HL-60/S4 treated with phorbol 12-myristate 13-acetate at 8.2 ng/mL for 4 days and 3 days (cell line): ENCODE data around the gene HSD11B2.

Experiments
- in situ Hi-C: fragments of 300-500 bp; cut with MboI; formaldehyde crosslinking; loops from 2 replicates; pipeline ENCODE4 v1.15.0; 2022; ENCODE audit warnings: low sequenced_read_pairs

Gene HSD11B2

GRCh38 chr16:67430977-67431774 is at the start of gene HSD11B2:
Gene HSD11B2 (plus strand): TSS chr16:67431121. CDS start chr16:67431249, 128 bp downstream.
- in situ Hi-C loops: loop anchor here (25.0 kb wide), 1 partner anchor 469 kb away; the partner anchor contains the start of gene CES3

DNA sequence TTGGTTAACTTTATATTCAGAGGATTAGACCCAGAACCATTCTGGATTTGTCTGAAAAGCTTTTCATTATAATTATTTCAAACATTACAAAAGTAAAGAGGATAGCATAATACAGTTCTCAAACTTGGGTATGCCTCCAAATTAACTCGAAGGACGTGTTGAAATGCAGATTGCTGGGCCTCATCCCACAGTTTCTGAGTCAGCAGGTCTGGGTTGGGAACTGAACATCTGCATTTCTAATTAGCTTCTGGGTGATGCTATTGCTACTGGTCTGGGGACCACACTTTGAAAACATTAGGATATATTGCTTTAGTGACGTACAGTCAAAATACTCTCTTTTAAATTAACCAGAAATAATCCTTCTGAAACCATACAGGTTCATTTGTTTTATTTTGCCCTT is 47.6 kb upstream of the HSD11B2 start:
- in situ Hi-C loops: no loop called here

DNA sequence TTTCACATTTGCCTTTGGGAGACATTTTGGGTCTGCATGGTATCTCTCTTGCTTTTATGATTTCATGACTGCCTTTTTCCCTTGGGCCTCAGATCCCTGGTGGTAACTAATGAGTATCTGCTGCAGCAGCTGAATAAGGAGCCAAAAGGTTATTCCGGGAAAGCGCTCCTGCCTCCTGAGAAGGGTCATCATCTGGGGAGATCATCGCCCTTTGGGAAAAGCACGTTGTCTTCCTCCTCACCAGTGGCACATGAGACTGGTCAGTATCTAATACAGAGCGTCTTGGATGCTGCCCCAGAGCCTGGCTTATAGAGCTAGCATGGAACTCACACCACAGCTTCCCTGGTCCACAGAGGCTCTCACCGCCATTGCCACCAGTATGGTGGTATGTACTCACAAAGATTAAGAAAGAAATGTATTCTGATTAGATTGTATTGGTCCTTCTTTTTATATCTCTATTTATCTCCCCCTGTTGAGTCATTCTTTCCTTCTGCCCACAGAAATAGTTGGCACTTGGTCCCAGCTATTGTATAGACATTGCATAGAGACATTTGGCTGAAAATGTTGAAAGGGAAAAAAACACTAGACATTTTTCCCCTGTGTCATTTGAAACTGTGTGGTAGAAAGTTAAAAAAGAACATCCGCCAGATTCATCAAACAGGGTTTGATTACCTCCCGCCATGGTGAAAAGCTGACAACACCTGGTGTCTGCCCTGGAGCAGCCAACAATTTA is 46.0 kb upstream of the HSD11B2 start:
- in situ Hi-C loops: no loop called here

DNA sequence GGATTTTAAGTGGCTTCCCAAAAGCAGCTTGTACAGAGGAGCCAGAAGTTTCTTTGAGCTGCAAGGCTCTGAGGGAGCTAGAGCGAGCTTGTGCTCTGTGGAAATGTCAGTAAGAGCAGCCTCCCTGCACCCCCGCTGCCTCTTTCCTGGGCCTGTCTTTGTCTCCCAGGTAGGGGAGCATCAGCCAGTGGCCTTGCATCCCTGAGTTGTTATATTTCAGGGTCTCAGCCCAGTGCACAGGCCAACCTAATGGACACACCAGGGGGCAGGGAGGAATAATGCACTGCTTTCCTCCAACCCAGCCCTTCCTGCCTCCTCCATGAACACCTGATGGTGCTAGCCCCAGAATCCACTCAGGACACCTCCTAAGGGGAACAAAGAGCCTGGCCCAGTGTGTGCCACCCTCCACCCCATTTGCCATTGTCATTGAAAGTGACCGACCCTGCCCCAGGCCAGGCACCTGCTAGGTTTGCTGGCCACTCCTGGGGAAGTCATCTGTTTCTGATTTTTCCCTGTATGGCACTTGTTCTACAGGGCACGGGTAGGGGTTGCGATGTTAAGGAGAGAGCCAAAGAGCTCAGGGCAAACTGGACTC is 44.0 kb upstream of the HSD11B2 start:
- in situ Hi-C loops: no loop called here

GRCh38 chr16:67387479-67388079 is 43.3 kb upstream of the HSD11B2 start:
- in situ Hi-C loops: no loop called here

DNA sequence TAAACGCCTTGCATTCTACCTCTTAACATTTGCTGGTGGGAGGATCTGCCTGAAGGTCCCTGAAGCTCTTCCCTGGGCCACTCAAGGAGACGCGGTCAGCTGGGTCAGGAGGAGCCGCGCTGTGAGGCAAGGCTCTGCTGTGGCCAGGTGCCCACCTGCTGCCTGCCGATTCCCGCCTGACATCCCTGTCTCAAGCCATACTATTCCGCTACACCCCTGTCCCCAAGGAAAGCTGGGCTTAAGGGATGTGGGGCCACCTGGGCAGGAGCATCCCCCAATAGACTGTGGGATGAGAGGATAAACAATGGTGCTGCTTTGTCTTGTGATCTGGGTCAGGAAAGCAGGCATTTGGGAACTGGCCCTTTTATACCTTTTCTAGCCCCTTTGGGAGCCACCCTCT is 42.7 kb upstream of the HSD11B2 start:
- in situ Hi-C loops: no loop called here

DNA sequence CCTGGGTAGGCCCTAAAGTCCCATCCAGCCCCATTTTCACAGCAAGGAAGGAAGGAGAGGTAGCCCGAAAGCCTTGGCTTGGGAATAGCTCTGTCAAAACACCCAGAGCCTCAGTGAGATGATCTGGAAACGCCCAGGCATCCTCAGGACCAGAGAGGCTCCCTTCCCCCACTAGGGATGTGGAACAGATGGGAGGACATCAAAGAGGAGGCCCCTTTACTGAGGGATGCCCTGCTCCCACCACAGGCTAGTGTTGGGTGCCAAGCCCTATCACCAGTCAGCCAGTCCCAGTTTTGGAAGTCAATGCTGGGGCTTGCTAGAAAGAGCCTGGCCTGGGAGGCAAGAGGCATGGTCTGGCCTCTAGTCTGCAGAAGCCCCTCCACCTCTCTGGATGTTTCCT is 42.3 kb upstream of the HSD11B2 start:
- in situ Hi-C loops: no loop called here

- in situ Hi-C loops: no loop called here
These were observed 40.8 kb upstream of the HSD11B2 start for GRCh38 chr16:67389911-67390815.

DNA sequence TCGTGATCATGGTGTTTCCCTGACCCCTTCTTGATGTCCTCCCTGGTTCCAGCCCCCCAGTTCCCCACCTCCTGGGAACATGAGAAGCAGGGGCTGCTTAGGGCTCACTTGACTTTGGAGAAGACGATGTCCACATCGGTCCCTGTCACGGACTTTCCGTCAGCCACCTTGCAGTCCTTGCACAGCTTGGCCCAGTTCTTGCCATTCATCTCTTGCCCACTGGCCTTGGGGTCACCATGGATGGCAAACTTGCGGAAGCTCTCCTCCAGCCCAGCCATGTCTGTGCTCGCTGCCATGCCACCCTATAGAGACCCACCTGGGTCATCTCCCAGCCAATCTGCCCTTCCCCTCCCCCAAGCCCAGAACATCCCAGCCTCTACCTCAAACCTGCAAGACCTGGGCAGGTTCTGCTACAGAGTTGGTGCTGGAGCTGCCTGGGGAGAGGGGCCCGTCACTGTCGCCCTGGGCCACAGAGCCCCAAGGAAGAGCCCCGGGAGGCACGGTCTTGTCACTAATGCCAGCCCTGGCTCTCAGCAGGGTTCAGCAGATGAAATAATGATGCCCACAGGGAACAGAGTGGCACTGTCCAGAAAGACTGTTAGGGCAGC is 40.0 kb upstream of the HSD11B2 start:
- in situ Hi-C loops: no loop called here

DNA sequence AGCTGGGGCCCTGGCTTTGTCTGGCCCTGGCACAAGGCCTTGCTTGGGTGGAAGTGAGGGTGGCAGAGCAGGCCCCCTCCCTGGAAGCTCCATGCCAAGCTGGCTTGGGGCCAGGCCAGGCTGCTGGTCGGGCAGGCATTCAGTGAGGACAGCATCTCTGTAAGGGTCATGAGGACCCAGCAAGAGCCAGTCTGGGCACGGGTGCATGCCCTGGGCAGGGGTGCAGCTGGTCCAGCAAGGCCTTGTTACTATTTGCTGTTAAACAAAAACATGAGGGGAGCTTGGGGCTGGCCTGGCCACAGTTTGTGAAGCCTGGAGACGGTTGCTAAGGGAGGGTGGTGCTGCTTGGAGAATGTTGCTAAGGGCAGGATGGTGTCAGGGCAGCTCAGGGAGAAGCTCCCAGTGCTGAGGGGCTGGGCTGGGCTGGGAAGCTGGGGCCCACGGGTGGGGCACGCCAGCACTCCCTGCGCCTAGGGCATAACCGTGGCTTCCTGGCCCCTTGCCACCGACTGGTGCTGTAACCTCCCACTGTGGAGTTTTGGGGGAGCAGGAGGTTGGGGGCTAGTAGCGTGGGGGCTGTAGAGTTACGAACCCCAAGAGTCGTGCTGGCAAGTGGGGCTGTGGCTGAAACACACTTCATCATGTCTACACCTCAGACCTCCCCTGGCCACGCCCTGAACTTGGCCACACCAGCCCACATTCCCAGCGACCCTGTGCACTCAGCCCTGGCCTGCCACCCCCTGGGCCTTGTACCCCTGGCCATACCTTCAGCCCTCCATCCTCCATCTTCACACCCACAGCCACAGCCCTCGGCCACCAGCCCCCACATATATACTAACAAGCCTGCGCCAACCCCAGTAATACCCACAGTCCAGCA is 39.3 kb upstream of the HSD11B2 start:
- in situ Hi-C loops: no loop called here

GRCh38 chr16:67392301-67393059 is 38.4 kb upstream of the HSD11B2 start:
- in situ Hi-C loops: no loop called here

DNA sequence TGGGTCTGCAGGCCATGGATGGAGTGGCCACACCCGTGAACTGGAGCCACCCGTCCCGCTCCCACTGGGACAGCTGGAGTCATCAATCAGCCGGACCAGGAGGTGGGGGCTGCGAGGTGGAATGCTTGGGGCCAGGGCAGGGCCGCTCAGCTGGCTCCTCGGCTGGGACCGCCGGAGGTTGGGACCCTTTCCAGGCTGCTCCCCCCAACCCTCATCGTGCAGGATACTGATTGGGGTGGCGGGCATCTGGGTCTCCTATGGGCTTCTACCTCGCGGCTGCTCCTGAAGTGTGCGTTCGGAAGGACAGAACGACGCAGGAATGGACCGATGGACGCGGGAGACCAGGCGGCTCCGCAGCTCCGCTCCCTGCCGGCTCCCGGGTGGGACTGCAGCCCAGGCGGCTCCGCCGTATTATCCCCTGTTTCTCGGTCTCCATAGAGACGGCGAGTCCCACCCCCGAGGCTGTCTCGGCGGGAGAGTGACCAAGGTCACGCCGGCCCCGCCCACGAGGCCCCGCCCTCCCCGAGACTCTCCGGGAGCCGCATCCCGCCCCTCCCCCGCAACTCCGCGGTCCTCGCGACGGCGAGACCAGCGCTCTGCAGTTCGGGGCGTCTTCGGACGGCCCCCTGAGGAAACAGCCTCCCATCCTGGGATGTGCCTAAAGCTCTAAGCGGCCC is 37.7 kb upstream of the HSD11B2 start, which contains the start of gene TPPP3:
Gene TPPP3, minus strand, starts transcription at position 388 of the 677 bp plus-strand sequence. CDS start 2,387 bp downstream, outside the sequence.
- in situ Hi-C loops: no loop called here

DNA sequence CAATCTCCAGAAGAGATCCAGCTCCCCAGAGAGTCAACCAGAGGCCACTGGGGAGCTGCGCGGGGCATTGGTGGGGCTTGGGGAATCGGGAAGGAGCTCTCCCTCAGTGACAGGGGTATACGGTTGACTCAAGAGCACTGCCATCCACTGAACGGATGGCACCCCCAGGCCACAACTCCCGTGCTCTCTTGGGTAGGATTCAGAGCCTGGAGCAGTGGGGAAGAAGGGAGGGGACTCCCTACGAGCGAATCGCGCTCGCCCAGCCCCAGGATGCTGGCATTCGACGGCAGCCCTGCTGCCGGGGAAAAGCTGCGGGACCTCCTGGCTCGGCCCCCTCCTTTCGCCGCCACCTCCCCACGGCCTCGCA is 37.1 kb upstream of the HSD11B2 start:
- in situ Hi-C loops: no loop called here

GRCh38 chr16:67394155-67395104 is 36.5 kb upstream of the HSD11B2 start:
- in situ Hi-C loops: no loop called here

GRCh38 chr16:67395105-67395457 is 35.8 kb upstream of the HSD11B2 start:
- in situ Hi-C loops: no loop called here

GRCh38 chr16:67395458-67396158 is 35.3 kb upstream of the HSD11B2 start:
- in situ Hi-C loops: no loop called here
